ENCODE results near the gene KLHDC1.
"Not testable (repeated sequence)": the region's sequence is repeated elsewhere in the genome, so short reads cannot be mapped to it uniquely, and the experiment has no call there.

Gene KLHDC1

DNA sequence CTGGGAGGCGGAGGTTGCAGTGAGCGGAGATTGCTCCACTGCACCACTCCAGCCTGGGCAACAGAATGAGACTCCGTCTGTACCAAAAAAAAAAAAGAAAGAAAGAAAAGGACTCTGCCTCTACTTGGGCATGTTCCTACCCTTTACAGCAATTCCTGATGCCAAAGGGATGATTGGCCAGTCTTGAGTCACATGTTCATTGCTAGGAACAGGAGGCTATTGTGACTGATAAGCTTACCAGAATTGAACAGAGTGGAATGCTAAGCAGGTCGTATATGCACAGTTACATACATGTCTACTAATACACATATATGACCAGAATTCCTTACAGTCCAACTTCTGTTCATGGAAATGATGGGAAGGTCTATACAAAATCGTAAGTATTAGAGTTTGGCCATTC, 34.3 kb downstream of the KLHDC1 start:
- POLR2A ChIA-PET (ENCODE audit: low non-redundant PET), result no interaction called here
- TF ChIP-seq, protein P1, sequence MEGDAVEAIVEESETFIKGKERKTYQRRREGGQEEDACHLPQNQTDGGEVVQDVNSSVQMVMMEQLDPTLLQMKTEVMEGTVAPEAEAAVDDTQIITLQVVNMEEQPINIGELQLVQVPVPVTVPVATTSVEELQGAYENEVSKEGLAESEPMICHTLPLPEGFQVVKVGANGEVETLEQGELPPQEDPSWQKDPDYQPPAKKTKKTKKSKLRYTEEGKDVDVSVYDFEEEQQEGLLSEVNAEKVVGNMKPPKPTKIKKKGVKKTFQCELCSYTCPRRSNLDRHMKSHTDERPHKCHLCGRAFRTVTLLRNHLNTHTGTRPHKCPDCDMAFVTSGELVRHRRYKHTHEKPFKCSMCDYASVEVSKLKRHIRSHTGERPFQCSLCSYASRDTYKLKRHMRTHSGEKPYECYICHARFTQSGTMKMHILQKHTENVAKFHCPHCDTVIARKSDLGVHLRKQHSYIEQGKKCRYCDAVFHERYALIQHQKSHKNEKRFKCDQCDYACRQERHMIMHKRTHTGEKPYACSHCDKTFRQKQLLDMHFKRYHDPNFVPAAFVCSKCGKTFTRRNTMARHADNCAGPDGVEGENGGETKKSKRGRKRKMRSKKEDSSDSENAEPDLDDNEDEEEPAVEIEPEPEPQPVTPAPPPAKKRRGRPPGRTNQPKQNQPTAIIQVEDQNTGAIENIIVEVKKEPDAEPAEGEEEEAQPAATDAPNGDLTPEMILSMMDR (conservative IDR thresholded peaks at IDR 0.05; ENCODE audit: low read depth), result no peak
- CTCF ChIA-PET, result no interaction called here

DNA sequence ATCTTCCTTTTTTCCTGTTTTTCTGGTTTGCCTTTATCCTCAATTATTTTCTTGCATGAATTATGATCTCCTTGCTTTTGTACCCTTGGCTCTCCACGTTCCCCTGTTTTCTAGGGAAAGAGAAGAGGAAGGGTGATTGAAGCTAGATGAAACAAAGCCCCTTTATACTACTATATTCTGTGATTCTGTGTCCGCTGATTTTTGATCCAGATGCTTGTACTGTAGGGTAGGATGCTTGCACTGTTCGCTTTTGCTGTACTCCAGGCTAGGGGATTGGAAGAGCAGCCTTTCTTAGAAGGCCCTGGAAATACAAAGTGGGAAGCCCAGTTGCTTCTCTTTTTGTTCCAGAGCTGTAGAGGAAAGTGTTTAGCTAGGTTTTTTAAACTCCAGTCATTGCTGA, 40.0 kb downstream of the KLHDC1 start:
- H3K27ac ChIP-seq, result no peak overlapping the region
- ChIA-PET POLR2A (ENCODE audit: low non-redundant PET) (interaction anchor here (0.8 kb wide), 1 partner anchor 258 kb away, joined by 3 read pairs; no protein-coding TSS in a partner anchor), CTCF (no interaction called here)
- DNase-seq (ENCODE audit: low spot score), result no peak
- TF ChIP-seq, protein P1 (conservative IDR thresholded peaks at IDR 0.05; ENCODE audit: low read depth), result no peak

More for the DNA sequence above, 34.3 kb downstream of the KLHDC1 start:
- no peak overlapping the region for H3K27ac ChIP-seq
- no peak for DNase-seq (ENCODE audit: low spot score)

DNA sequence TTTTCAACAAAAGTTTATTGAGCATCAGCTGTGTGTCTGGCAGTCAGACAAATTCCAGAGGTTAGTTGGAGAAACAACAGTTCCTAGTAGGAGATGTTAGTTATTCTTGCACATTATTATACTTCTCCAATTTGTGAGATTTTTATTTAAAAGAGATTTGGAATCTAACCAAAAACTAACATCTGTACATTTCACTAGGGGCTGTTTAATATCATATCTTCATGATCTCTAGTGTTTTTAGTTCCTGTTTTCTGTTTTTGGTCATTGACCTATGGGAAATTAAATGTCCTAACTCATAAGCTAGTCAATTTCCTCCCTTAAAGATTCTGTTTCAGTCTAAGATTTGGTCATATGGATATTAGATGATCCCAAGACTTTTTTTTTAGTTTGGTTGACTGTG, 40.9 kb downstream of the KLHDC1 start:
- ChIA-PET CTCF (no interaction called here), POLR2A (ENCODE audit: low non-redundant PET) (no interaction called here)
- no peak overlapping the region for H3K27ac ChIP-seq
- TF ChIP-seq, protein P1 (conservative IDR thresholded peaks at IDR 0.05; ENCODE audit: low read depth), result no peak
- DNase-seq (ENCODE audit: low spot score), result no peak

DNA sequence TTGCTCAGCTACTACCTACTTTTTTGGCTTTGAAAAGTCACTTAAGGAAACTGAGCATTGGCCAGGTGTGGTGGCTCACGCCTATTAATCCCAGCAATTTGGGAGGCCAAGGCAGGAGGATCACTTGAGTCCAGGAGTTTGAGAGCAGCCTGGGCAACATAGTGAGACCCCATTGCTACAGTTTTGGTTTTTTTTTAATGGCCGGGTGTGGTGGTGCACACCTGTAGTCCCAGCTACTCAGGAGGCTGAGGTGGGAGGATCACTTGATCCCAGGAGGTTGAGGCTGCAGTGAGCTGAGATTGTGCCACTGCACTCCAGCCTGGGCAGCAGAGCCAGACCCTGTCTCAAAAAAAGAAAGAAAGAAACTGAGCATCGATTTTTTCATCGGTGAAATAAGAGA, 42.7 kb downstream of the KLHDC1 start:
- DNase-seq (ENCODE audit: low spot score); H3K27ac ChIP-seq; CTCF ChIA-PET; POLR2A ChIA-PET (ENCODE audit: low non-redundant PET): not testable (repeated sequence)

DNA sequence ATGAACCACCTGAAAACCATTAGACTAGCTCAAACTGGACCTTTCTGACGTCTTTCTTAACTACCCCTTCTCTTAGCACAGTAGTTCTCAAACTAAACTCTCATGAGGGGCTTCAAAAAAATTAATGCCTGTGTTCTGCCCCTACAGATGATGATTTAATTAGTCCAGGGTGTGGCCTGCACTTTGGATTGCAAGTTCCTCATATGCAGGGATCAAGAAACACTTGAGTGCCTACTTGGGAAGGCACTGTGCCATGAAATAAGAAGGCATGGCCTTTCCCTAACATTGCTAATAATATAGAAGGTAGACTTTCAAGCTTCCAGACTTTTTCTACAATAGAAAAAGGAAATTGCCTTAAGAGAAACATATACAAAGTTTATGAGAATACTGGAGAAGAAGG, 52.3 kb downstream of the KLHDC1 start:
- TF ChIP-seq, protein P1 (conservative IDR thresholded peaks at IDR 0.05; ENCODE audit: low read depth), result no peak
- POLR2A ChIA-PET (ENCODE audit: low non-redundant PET), result no interaction called here
- CTCF ChIA-PET, result no interaction called here

DNA sequence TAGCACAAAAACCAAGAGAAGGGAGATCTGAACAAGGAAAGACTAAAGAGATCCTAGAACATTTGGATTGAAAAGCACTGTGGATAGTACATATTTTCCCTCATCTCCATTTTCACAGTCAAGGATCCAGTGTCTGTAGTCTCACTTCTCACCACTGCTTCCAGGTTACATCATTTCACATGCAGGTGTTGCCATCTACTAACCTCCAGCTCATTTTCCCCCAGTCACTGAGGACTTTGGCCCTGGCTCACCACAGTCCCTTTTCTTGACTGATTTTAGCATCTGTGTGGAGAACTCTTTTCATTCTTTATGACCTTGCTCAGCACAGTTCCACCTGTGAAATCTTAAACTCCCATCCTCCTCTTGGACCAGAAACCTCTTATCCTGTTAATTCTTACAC, 53.6 kb downstream of the KLHDC1 start:
- H3K27ac ChIP-seq; DNase-seq (ENCODE audit: low spot score); POLR2A ChIA-PET (ENCODE audit: low non-redundant PET); CTCF ChIA-PET: not testable (repeated sequence)

More for the DNA sequence above, 52.3 kb downstream of the KLHDC1 start:
- no peak for DNase-seq (ENCODE audit: low spot score)
- no peak overlapping the region for H3K27ac ChIP-seq

DNA sequence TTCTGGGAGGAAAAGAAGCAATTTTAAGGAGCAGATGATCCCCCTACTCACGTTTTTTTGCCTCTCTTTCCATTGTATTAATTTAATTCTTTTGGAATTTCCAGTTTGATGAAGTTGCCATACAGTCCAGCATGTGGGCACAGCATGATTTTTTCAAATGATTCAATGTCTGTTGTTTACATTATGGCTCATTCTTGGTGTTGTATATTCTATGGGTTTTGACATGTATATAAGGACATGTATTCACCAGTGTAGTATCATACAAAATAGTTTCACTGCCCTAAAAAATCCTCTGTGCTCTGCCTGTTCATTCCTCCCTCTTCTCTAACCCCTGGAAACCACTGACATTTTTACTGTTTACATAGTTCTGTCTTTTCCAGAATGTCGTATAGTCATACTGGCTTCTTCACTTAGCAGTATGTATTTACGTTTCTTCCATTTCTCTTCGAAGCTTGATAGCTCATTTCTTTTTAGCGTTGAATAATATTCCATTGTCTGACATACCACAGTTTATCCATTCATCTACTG, 61.7 kb downstream of the KLHDC1 start:
- no peak for DNase-seq (ENCODE audit: low spot score)
- ChIA-PET CTCF (no interaction called here), POLR2A (ENCODE audit: low non-redundant PET) (no interaction called here)
- TF ChIP-seq, protein P1 (conservative IDR thresholded peaks at IDR 0.05; ENCODE audit: low read depth), result no peak
- no peak overlapping the region for H3K27ac ChIP-seq

DNA sequence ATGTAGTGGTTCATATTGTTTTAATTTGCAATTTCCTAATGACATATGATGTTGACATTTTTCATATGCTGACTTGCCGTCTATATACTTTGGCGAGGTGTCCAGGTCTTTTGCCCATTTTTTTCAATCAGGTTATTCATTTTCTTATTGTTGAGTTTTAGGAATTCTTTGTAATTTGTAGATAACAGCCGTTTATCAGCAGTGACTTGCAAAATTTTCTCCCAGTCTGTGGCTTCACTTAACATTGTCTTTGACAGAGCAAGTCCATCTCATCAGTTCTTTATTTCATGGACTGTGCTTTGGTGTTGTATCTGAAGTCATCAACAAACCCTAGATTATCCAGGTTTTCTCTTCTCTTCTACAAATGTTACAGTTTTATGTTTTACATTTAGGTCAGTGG, 62.5 kb downstream of the KLHDC1 start:
- H3K27ac ChIP-seq, result no peak overlapping the region
- no peak for DNase-seq (ENCODE audit: low spot score)
- CTCF ChIA-PET, result no interaction called here
- POLR2A ChIA-PET (ENCODE audit: low non-redundant PET), result no interaction called here
- TF ChIP-seq, protein P1 (conservative IDR thresholded peaks at IDR 0.05; ENCODE audit: low read depth), result no peak

Measured in RWPE1 (cell line).